HG03457 (cell line): ENCODE data around the gene UBE3A.
"Not testable (repeated sequence)": the region's sequence is repeated elsewhere in the genome, so short reads cannot be mapped to it uniquely, and the experiment has no call there.

Experiments used
- ATAC-seq: cut with Tn5 transposase; IDR thresholded peaks from one replicate; pipeline ENCODE4 v1.9.1; 2021; ENCODE audit warnings: moderate number of reproducible peaks; ENCODE audit not compliant: unreplicated experiment

The UBE3A gene

GRCh38 chr15:25439369-25439836 is 579 bp upstream of the UBE3A start:
- ATAC-seq = peak; percentile 7

GRCh38 chr15:25437777-25438600 is 835 bp downstream of the UBE3A start:
- peak; percentile 28 for ATAC-seq

GRCh38 chr15:25436707-25437106 is 2.1 kb downstream of the UBE3A start:
- ATAC-seq = no peak

GRCh38 chr15:25435474-25436243 is 3.2 kb downstream of the UBE3A start:
- ATAC-seq = no peak

GRCh38 chr15:25433118-25433865 is 5.5 kb downstream of the UBE3A start:
- no peak for ATAC-seq

- no peak for ATAC-seq
These were observed 6.8 kb downstream of the UBE3A start for GRCh38 chr15:25431836-25432561.

GRCh38 chr15:25427861-25428260 is 11.0 kb downstream of the UBE3A start:
- no peak for ATAC-seq

GRCh38 chr15:25426896-25427610 is 11.8 kb downstream of the UBE3A start:
- no peak for ATAC-seq

GRCh38 chr15:25424073-25424472 is 14.8 kb downstream of the UBE3A start:
- ATAC-seq = no peak

- ATAC-seq = no peak
These were observed 16.8 kb downstream of the UBE3A start for GRCh38 chr15:25422021-25422420.

GRCh38 chr15:25418202-25418601 is 20.6 kb downstream of the UBE3A start:
- ATAC-seq = no peak

GRCh38 chr15:25417604-25418003 is 21.2 kb downstream of the UBE3A start:
- no peak for ATAC-seq

GRCh38 chr15:25416693-25417092 is 22.1 kb downstream of the UBE3A start:
- no peak for ATAC-seq

GRCh38 chr15:25415707-25416106 is 23.1 kb downstream of the UBE3A start:
- ATAC-seq = no peak

GRCh38 chr15:25415217-25415616 is 23.6 kb downstream of the UBE3A start:
- no peak for ATAC-seq

GRCh38 chr15:25410649-25411048 is 28.2 kb downstream of the UBE3A start:
- no peak for ATAC-seq

- not testable (repeated sequence) for ATAC-seq
These were observed 29.1 kb downstream of the UBE3A start for GRCh38 chr15:25409731-25410130.

- no peak for ATAC-seq
These were observed 29.9 kb downstream of the UBE3A start for GRCh38 chr15:25408929-25409328.

GRCh38 chr15:25408428-25408827 is 30.4 kb downstream of the UBE3A start:
- ATAC-seq = no peak

GRCh38 chr15:25407950-25408349 is 30.9 kb downstream of the UBE3A start:
- no peak for ATAC-seq
